ENCODE measurements around the gene ZFHX3. TPM values are rescaled to one million over a fixed set of nuclear protein-coding genes. Genes with fewer than 3 reads are reported as not detected.

Gene ZFHX3
- total RNA-seq, 2 experiments from 2014 or later: 0.63 to 0.64 TPM

DNA sequence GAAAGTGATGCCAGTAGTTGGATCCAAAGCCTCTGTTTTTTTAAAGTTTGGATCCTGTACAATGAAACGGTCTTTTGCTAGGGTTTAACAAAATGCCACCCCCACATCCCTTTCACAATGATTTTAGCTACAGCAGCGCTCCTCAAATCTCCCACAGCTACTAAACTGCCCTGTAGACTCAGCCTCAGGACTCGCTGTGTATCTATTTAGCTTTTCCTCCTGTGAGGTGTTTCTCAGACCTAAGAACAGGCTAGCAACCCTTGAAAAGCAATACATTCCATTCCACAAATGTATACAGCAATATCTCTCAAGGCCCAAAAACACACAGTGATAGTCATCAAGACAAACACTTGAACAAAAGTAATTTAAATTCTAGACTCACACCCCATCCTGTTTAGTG lies 206.4 kb downstream of the ZFHX3 start:
- H3K27me3 ChIP-seq (ENCODE audit: control insufficient read depth in 1 of 2, insufficient read depth in 2 of 2, low read length in 2 of 2): no peaks in the 10 kb centered on the region
- no peaks in the 10 kb centered on the region for H3K36me3 ChIP-seq (ENCODE audit: insufficient read depth, low read length)
- H3K36me3 Mint-ChIP-seq (ENCODE audit: low read depth): no peaks in the 10 kb centered on the region
- POLR2A ChIA-PET: no interaction called here
- no peak overlapping the region for H3K4me3 ChIP-seq (ENCODE audit: low read length)
- no peak overlapping the region for H3K27ac Mint-ChIP-seq
- intact Hi-C loops (cut with DNase I, micrococcal nuclease): no loop called here
- no peaks in the 10 kb centered on the region for H3K9me3 ChIP-seq (ENCODE audit: control insufficient read depth in 1 of 2, insufficient read depth in 1 of 2, low read length in 2 of 2)
- CTCF ChIA-PET: interaction anchor here (1.3 kb wide), 1 partner anchor 9 kb away, joined by 5 read pairs; no protein-coding TSS in a partner anchor
- ATAC-seq (ENCODE audit: poor library complexity) (no peak), DNase-seq (no peak)
- H3K27ac ChIP-seq (ENCODE audit: low read depth in 1 of 2, low read length in 2 of 2): no peak overlapping the region
- H3K4me1 ChIP-seq (ENCODE audit: insufficient read depth, low read length): peaks cover 6% of the 10 kb centered on the region
- no peaks in the 10 kb centered on the region for H3K4me1 Mint-ChIP-seq (ENCODE audit: low read depth)
- no peaks in the 10 kb centered on the region for H3K9me3 Mint-ChIP-seq
- no peaks in the 10 kb centered on the region for H3K27me3 Mint-ChIP-seq
- H3K4me3 Mint-ChIP-seq: no peak overlapping the region
- TF ChIP-seq, protein P1, sequence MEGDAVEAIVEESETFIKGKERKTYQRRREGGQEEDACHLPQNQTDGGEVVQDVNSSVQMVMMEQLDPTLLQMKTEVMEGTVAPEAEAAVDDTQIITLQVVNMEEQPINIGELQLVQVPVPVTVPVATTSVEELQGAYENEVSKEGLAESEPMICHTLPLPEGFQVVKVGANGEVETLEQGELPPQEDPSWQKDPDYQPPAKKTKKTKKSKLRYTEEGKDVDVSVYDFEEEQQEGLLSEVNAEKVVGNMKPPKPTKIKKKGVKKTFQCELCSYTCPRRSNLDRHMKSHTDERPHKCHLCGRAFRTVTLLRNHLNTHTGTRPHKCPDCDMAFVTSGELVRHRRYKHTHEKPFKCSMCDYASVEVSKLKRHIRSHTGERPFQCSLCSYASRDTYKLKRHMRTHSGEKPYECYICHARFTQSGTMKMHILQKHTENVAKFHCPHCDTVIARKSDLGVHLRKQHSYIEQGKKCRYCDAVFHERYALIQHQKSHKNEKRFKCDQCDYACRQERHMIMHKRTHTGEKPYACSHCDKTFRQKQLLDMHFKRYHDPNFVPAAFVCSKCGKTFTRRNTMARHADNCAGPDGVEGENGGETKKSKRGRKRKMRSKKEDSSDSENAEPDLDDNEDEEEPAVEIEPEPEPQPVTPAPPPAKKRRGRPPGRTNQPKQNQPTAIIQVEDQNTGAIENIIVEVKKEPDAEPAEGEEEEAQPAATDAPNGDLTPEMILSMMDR (IDR thresholded peaks at IDR 0.05): no peak

DNA sequence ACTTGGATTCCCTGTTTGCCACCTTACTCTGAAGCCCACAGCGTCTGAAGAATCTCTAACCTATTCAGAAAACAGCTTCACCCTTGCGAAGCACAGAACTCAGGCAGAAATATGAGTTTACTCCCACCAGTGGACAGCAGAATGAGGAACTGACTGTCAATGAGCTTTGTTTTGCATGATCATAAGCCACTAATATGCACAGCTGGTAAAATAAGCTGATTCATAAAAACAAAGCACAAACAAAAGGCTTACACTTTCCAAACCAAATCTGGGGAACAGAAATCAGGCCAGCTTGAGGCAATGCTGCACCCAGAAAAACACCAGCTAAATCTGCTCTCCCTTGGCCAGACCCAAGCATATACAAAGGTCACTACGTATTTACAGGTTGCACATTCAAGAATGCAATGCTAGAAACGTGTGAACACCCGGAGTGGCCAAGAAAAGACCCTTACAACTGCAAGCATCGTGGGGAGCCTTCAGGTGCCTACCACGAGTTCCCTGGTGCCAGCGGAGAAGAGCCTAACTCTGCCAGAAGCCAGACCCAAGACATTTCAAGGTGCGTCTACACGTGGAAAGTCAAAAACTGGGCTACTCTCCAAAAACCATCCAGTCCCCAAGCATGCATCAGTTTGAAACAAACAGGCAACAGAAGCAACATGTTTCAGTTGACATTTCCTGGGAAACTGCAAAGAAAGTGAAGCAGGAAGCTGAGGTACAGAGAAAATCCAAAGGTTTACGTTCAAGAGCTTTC lies 207.1 kb downstream of the ZFHX3 start:
- H3K4me3 Mint-ChIP-seq: no peak overlapping the region
- intact Hi-C loops (cut with DNase I, micrococcal nuclease): no loop called here

DNA sequence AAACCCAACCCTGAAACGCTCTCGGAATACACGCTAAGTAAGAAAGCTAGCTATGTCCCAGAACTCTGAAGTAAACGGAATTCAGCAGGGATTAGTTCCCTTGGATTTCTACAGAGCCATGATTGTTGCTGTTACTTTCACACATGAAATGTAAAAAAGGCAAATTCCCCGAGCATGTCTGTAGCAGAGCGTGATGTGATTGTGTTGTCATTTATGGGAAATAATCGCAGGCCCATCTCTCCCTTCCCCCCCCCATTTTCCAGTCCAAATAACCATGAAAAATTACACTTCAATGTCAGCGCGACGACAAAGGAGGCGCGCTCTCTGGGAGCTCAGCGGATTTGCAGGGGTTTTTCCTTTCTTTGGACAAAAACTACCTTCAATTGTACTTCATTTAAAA lies 209.0 kb downstream of the ZFHX3 start:
- Mint-ChIP-seq H3K4me1 (ENCODE audit: low read depth) (no peaks in the 10 kb centered on the region), H3K4me3 (no peak overlapping the region), H3K27ac (no peak overlapping the region), H3K27me3 (no peaks in the 10 kb centered on the region), H3K9me3 (no peaks in the 10 kb centered on the region), H3K36me3 (ENCODE audit: low read depth) (no peaks in the 10 kb centered on the region)
- intact Hi-C loops (cut with DNase I, micrococcal nuclease): no loop called here
- Histone ChIP-seq H3K9me3 (ENCODE audit: control insufficient read depth in 1 of 2, insufficient read depth in 1 of 2, low read length in 2 of 2) (no peaks in the 10 kb centered on the region), H3K4me3 (ENCODE audit: low read length) (no peak overlapping the region), H3K27me3 (ENCODE audit: control insufficient read depth in 1 of 2, insufficient read depth in 2 of 2, low read length in 2 of 2) (no peaks in the 10 kb centered on the region), H3K36me3 (ENCODE audit: insufficient read depth, low read length) (no peaks in the 10 kb centered on the region), H3K27ac (ENCODE audit: low read depth in 1 of 2, low read length in 2 of 2) (no peak overlapping the region), H3K4me1 (ENCODE audit: insufficient read depth, low read length) (no peaks in the 10 kb centered on the region)
- TF ChIP-seq, protein P1 (IDR thresholded peaks at IDR 0.05): no peak
- POLR2A ChIA-PET: no interaction called here
- DNase-seq (no peak), ATAC-seq (ENCODE audit: poor library complexity) (no peak)
- CTCF ChIA-PET: no interaction called here

More for the DNA sequence above, 207.1 kb downstream of the ZFHX3 start:
- Histone ChIP-seq H3K27me3 (ENCODE audit: control insufficient read depth in 1 of 2, insufficient read depth in 2 of 2, low read length in 2 of 2) (no peaks in the 10 kb centered on the region), H3K4me3 (ENCODE audit: low read length) (no peak overlapping the region), H3K27ac (ENCODE audit: low read depth in 1 of 2, low read length in 2 of 2) (no peak overlapping the region), H3K9me3 (ENCODE audit: control insufficient read depth in 1 of 2, insufficient read depth in 1 of 2, low read length in 2 of 2) (no peaks in the 10 kb centered on the region), H3K4me1 (ENCODE audit: insufficient read depth, low read length) (peaks cover 6% of the 10 kb centered on the region), H3K36me3 (ENCODE audit: insufficient read depth, low read length) (no peaks in the 10 kb centered on the region)
- Mint-ChIP-seq H3K4me1 (ENCODE audit: low read depth) (no peaks in the 10 kb centered on the region), H3K27me3 (no peaks in the 10 kb centered on the region), H3K9me3 (no peaks in the 10 kb centered on the region), H3K27ac (no peak overlapping the region), H3K36me3 (ENCODE audit: low read depth) (no peaks in the 10 kb centered on the region)
- TF ChIP-seq, protein P1 (IDR thresholded peaks at IDR 0.05): no peak
- ChIA-PET POLR2A (no interaction called here), CTCF (interaction anchor here (1.3 kb wide), 1 partner anchor 8 kb away, joined by 5 read pairs; no protein-coding TSS in a partner anchor)
- DNase-seq (no peak), ATAC-seq (ENCODE audit: poor library complexity) (no peak)

Measured in CD4-positive, alpha-beta T cell (primary cell).